ENCODE measurements around the gene APOE.

DNA sequence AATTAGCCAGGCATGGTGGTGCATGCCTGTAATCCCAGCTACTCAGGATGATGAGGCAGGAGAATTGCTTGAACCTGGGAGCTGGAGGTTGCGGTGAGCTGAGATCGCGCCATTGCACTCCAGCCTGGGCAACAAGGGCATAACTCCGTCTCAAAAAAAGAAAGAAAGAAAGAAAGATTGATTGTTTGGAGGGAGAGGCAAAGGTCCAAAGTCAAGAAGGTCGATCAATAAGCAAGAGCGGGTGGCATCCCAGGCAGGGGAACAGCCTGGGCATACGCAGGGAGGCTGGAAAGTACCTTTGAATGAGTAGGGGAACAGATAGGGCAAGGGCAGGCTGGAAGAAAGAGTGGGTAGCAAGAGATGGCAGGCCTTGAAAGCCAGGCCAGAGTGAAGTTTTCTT lies 24.5 kb downstream of the APOE start:
- TF ChIP-seq, protein P1, sequence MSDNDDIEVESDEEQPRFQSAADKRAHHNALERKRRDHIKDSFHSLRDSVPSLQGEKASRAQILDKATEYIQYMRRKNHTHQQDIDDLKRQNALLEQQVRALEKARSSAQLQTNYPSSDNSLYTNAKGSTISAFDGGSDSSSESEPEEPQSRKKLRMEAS (IDR thresholded peaks at IDR 0.05) = no peak
- TF ChIP-seq, protein P2, sequence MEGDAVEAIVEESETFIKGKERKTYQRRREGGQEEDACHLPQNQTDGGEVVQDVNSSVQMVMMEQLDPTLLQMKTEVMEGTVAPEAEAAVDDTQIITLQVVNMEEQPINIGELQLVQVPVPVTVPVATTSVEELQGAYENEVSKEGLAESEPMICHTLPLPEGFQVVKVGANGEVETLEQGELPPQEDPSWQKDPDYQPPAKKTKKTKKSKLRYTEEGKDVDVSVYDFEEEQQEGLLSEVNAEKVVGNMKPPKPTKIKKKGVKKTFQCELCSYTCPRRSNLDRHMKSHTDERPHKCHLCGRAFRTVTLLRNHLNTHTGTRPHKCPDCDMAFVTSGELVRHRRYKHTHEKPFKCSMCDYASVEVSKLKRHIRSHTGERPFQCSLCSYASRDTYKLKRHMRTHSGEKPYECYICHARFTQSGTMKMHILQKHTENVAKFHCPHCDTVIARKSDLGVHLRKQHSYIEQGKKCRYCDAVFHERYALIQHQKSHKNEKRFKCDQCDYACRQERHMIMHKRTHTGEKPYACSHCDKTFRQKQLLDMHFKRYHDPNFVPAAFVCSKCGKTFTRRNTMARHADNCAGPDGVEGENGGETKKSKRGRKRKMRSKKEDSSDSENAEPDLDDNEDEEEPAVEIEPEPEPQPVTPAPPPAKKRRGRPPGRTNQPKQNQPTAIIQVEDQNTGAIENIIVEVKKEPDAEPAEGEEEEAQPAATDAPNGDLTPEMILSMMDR (IDR thresholded peaks at IDR 0.05) = no peak
- TF ChIP-seq, protein P3, sequence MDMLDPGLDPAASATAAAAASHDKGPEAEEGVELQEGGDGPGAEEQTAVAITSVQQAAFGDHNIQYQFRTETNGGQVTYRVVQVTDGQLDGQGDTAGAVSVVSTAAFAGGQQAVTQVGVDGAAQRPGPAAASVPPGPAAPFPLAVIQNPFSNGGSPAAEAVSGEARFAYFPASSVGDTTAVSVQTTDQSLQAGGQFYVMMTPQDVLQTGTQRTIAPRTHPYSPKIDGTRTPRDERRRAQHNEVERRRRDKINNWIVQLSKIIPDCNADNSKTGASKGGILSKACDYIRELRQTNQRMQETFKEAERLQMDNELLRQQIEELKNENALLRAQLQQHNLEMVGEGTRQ (IDR thresholded peaks at IDR 0.05) = no peak
- no peak for TF ChIP-seq RAD21 (conservative IDR thresholded peaks at IDR 0.05 in 1 of 2, IDR thresholded peaks at IDR 0.05 in 1 of 2)
- TF ChIP-seq NFE2L2 (conservative IDR thresholded peaks at IDR 0.05; ENCODE audit: low read length) = no peak
- no peak for TF ChIP-seq PHF8 (IDR thresholded peaks at IDR 0.05; ENCODE audit: borderline replicate concordance, low read depth)
- TF ChIP-seq MAZ (IDR thresholded peaks at IDR 0.05; ENCODE audit: borderline replicate concordance, low read depth, low read length) = no peak
- TF ChIP-seq POLR2AphosphoS2 (conservative IDR thresholded peaks at IDR 0.05; ENCODE audit: low read length) = no peak
- TF ChIP-seq, protein P4, sequence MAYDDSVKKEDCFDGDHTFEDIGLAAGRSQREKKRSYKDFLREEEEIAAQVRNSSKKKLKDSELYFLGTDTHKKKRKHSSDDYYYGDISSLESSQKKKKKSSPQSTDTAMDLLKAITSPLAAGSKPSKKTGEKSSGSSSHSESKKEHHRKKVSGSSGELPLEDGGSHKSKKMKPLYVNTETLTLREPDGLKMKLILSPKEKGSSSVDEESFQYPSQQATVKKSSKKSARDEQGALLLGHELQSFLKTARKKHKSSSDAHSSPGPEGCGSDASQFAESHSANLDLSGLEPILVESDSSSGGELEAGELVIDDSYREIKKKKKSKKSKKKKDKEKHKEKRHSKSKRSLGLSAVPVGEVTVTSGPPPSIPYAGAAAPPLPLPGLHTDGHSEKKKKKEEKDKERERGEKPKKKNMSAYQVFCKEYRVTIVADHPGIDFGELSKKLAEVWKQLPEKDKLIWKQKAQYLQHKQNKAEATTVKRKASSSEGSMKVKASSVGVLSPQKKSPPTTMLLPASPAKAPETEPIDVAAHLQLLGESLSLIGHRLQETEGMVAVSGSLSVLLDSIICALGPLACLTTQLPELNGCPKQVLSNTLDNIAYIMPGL (CRISPR knock-in tag; IDR thresholded peaks at IDR 0.05; ENCODE audit: borderline replicate concordance) = no peak
- TF ChIP-seq, protein P5, sequence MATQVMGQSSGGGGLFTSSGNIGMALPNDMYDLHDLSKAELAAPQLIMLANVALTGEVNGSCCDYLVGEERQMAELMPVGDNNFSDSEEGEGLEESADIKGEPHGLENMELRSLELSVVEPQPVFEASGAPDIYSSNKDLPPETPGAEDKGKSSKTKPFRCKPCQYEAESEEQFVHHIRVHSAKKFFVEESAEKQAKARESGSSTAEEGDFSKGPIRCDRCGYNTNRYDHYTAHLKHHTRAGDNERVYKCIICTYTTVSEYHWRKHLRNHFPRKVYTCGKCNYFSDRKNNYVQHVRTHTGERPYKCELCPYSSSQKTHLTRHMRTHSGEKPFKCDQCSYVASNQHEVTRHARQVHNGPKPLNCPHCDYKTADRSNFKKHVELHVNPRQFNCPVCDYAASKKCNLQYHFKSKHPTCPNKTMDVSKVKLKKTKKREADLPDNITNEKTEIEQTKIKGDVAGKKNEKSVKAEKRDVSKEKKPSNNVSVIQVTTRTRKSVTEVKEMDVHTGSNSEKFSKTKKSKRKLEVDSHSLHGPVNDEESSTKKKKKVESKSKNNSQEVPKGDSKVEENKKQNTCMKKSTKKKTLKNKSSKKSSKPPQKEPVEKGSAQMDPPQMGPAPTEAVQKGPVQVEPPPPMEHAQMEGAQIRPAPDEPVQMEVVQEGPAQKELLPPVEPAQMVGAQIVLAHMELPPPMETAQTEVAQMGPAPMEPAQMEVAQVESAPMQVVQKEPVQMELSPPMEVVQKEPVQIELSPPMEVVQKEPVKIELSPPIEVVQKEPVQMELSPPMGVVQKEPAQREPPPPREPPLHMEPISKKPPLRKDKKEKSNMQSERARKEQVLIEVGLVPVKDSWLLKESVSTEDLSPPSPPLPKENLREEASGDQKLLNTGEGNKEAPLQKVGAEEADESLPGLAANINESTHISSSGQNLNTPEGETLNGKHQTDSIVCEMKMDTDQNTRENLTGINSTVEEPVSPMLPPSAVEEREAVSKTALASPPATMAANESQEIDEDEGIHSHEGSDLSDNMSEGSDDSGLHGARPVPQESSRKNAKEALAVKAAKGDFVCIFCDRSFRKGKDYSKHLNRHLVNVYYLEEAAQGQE (IDR thresholded peaks at IDR 0.05) = no peak
